Prostate gland (tissue), 2 donors: ENCODE results near the gene SLC44A5.

ENCODE experiments used
- POLR2A ChIP-seq: fragments of 450-650 bp; IDR thresholded peaks from one replicate; pipeline ENCODE4 v1.6.1; 2016; ENCODE audit warnings: antibody characterized with exemption, mild to moderate bottlenecking
- POLR2AphosphoS5 ChIP-seq: sonication (generic); formaldehyde crosslinking; IDR thresholded peaks from one replicate; pipeline ENCODE4 v1.6.1; 2017; ENCODE audit warnings: antibody characterized with exemption
- TF ChIP-seq, protein P1 (sequence below), 4 experiments: fragments of 200-600 bp in 2 of 4; fragments of 450-650 bp in 2 of 4; sonication (generic) in 2 of 4; IDR thresholded peaks; 1 replicate in 3 of 4; 2 replicates in 1 of 4; pipeline ENCODE4 v1.5.1; 2016 to 2019; ENCODE audit warnings: antibody characterized with exemption in 4 of 4, mild to moderate bottlenecking in 2 of 4, moderate library complexity in 2 of 4

DNA sequence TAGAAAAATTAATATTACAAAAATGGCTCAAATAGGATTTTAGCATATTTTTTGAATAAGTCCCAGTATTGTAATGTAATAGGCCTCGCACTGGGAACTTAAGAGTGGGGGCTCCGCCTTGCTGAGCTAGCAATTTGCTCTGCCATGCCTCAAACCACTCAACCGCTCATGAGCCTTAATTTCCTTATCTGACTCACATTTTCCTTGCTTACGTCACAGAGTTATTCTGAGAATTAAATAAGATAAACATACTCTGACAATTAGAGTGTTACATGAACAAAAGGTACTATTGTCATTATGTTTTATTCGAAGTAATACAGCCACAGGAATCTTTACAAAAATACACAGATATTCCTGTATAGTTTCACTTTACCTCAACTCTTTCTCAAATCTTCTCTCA, 108.1 kb downstream of the SLC44A5 start:
- TF ChIP-seq POLR2A, result no peak
- TF ChIP-seq, protein P1, sequence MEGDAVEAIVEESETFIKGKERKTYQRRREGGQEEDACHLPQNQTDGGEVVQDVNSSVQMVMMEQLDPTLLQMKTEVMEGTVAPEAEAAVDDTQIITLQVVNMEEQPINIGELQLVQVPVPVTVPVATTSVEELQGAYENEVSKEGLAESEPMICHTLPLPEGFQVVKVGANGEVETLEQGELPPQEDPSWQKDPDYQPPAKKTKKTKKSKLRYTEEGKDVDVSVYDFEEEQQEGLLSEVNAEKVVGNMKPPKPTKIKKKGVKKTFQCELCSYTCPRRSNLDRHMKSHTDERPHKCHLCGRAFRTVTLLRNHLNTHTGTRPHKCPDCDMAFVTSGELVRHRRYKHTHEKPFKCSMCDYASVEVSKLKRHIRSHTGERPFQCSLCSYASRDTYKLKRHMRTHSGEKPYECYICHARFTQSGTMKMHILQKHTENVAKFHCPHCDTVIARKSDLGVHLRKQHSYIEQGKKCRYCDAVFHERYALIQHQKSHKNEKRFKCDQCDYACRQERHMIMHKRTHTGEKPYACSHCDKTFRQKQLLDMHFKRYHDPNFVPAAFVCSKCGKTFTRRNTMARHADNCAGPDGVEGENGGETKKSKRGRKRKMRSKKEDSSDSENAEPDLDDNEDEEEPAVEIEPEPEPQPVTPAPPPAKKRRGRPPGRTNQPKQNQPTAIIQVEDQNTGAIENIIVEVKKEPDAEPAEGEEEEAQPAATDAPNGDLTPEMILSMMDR (IDR thresholded peaks at IDR 0.05), result no peak
- no peak for TF ChIP-seq POLR2AphosphoS5
